HG03066 (cell line): ENCODE measurements around the gene STK10.
"Not testable (repeated sequence)": the region's sequence is repeated elsewhere in the genome, so short reads cannot be mapped to it uniquely, and the experiment has no call there.

Source experiments
- ATAC-seq: cut with Tn5 transposase; IDR thresholded peaks from one replicate; pipeline ENCODE4 v1.9.1; 2021; ENCODE audit warnings: low read depth; ENCODE audit not compliant: unreplicated experiment

Gene STK10

GRCh38 chr5:172188033-172188892 is at the start of gene STK10:
STK10 (minus strand) TSS chr5:172188224; CDS start chr5:172188042, 182 bp downstream.
- ATAC-seq: peak; percentile 60

GRCh38 chr5:172235827-172236736 is 48.1 kb upstream of the STK10 start:
- ATAC-seq: no peak

GRCh38 chr5:172235132-172235780 is 47.2 kb upstream of the STK10 start:
- peak; percentile 74 for ATAC-seq

- ATAC-seq: no peak
Observed at GRCh38 chr5:172234031-172234430, 46.0 kb upstream of the STK10 start.

GRCh38 chr5:172229904-172230303 is 41.9 kb upstream of the STK10 start:
- ATAC-seq: no peak

- ATAC-seq: no peak
Observed at GRCh38 chr5:172224996-172225395, 37.0 kb upstream of the STK10 start.

- ATAC-seq: peak; percentile 87
Observed at GRCh38 chr5:172223901-172224873, 36.2 kb upstream of the STK10 start.

GRCh38 chr5:172219296-172219695 is 31.3 kb upstream of the STK10 start:
- ATAC-seq: no peak

GRCh38 chr5:172216345-172216744 is 28.3 kb upstream of the STK10 start:
- ATAC-seq: no peak

GRCh38 chr5:172213126-172213525 is 25.1 kb upstream of the STK10 start:
- no peak for ATAC-seq

- ATAC-seq: no peak
Observed at GRCh38 chr5:172211676-172212075, 23.7 kb upstream of the STK10 start.

- no peak for ATAC-seq
Observed at GRCh38 chr5:172209714-172210113, 21.7 kb upstream of the STK10 start.

GRCh38 chr5:172207511-172207910 is 19.5 kb upstream of the STK10 start:
- no peak for ATAC-seq

- ATAC-seq: not testable (repeated sequence)
Observed at GRCh38 chr5:172205984-172206383, 18.0 kb upstream of the STK10 start.

GRCh38 chr5:172200476-172200875 is 12.5 kb upstream of the STK10 start:
- no peak for ATAC-seq

- no peak for ATAC-seq
Observed at GRCh38 chr5:172199446-172199845, 11.4 kb upstream of the STK10 start.

GRCh38 chr5:172197775-172198174 is 9.8 kb upstream of the STK10 start:
- ATAC-seq: not testable (repeated sequence)

- ATAC-seq: no peak
Observed at GRCh38 chr5:172194985-172195774, 7.2 kb upstream of the STK10 start.

GRCh38 chr5:172193872-172194271 is 5.8 kb upstream of the STK10 start, which contains the start of gene EFCAB9:
EFCAB9 (plus strand) TSS chr5:172194172; CDS start chr5:172194173, 1 bp downstream.
- no peak for ATAC-seq
